NCI-H2196 (cell line): ENCODE data around the gene PRPF38B.
"Not testable (repeated sequence)": the region's sequence is repeated elsewhere in the genome, so short reads cannot be mapped to it uniquely, and the experiment has no call there.

Source experiments
- DNase-seq: peaks from one replicate; lab custom pipeline; 2025; ENCODE audit not compliant: unreplicated experiment; lab: John Stamatoyannopoulos, UW

The PRPF38B gene, protein sequence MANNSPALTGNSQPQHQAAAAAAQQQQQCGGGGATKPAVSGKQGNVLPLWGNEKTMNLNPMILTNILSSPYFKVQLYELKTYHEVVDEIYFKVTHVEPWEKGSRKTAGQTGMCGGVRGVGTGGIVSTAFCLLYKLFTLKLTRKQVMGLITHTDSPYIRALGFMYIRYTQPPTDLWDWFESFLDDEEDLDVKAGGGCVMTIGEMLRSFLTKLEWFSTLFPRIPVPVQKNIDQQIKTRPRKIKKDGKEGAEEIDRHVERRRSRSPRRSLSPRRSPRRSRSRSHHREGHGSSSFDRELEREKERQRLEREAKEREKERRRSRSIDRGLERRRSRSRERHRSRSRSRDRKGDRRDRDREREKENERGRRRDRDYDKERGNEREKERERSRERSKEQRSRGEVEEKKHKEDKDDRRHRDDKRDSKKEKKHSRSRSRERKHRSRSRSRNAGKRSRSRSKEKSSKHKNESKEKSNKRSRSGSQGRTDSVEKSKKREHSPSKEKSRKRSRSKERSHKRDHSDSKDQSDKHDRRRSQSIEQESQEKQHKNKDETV

GRCh38 chr1:108691942-108692723 lies at the start of gene PRPF38B:
Gene PRPF38B, plus strand, starts transcription at chr1:108692310. Its CDS starts 282 bp downstream, at chr1:108692592.
- DNase-seq: peak; percentile 92

DNA sequence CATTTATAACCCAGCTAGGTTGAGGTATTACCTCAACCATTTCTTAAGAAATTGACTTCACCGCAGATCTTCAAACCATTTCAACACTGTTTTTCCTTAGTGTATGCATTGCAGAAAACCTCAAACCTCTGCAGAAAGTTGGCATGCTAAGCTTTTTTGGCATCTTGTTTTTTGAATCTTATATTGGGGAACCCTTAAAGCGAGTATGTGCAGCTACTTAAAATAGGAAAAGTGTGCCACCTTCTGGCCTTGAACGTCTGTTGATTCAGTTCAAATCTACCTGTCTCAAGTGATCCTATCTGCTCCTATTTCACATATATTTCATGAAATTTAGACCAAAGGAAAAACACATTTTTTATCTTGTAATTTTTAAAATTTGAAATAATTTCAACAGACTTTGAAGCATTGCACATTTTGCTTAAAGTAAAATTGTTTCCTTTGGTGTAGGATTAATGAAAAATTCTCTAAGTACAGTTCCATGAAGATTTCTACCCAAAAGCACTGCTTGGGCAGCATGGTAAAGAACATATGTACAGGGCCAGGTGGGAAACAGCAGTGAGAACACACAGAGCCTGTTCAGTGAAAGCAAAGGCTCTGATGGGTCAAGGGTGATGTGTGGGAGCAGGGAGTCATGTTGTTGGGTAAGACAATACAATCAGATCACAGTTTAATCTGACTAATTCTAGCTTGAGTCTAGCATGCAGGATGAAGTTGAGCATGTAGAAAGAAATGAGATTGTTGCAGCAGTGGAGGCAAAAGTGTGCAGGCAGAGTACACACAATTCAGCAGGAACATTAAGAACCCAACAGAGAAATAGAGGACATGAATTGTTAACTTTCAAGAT lies 48.4 kb upstream of the PRPF38B start:
- peak; percentile 63 for DNase-seq

GRCh38 chr1:108644984-108645383 lies 47.1 kb upstream of the PRPF38B start:
- no peak for DNase-seq

DNA sequence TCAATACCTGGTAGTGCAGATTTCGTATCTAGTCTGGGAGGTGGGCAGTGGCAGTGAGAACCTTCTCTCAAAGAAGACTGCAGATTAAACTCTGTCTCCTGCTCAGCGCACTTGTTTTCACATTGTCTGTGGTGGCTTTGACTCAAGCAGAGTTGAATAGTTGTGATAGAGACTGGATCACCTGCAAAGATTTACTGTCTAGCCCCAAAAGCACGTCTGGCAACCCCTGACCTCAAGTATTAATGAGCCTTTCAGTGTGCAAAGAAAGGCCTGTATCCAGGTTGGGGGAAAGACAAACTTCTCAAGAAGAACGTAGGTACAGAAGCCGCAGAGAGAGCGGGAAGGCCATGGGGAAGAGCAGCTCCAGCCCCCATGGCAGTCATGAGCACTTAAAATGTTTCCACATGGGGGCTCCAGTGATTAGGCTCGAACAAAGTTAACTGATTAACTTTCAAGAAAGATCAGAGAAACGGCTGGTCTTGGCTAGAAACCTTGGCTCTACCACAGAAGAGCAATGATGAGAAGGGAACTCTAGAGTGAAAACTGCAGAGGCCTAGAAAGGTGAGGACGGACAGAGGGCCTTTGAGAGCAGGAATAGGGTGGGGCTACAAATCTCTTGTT lies 46.4 kb upstream of the PRPF38B start:
- DNase-seq: no peak

DNA sequence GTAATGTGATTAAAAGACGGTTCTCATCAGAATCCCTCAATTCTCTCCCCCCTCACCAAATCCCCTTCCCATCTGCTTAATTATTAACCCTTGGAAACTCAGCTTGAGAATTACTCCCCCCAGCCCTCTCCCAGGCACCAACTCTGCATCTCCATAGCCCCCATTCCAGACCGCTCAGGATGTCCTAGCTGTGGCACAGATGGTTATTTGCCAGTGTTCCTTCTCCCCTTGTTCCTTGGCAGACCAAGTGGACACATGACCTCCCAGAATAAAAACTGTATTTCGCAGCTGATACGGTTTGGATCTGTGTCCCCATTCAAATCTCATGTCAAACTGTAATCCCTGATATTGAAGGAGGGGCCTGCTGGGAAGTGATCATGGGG lies 45.9 kb upstream of the PRPF38B start:
- DNase-seq: no peak

DNA sequence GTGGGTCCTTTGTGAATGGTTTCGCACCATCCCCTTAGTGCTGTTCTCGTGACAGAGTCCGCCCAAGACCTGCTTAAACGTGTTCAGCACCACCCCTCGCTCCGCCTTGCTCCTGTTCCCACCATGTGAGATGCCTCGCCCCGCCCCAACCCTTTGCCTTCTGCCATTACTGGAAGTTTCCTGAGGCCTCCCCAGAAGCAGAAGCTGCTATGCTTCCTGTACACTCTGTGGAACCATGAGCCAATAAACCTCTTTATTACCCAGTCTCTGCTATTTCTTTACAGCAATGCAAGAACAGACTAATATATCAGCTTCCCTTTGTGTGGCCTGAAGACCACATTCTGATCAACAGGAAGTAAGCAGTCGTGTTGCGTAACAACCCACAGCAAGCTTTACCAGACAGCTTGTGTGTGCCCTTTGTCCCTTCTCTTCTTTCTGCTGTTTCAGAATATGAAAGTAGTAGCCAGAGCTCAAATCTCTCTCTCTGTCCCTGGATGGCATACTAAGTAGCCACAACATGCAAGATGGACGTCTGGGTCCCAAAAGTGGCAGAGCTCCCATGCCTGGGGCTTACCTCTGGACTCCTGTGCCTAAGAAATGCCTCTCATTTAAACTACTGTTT lies 45.4 kb upstream of the PRPF38B start:
- DNase-seq: no peak

DNA sequence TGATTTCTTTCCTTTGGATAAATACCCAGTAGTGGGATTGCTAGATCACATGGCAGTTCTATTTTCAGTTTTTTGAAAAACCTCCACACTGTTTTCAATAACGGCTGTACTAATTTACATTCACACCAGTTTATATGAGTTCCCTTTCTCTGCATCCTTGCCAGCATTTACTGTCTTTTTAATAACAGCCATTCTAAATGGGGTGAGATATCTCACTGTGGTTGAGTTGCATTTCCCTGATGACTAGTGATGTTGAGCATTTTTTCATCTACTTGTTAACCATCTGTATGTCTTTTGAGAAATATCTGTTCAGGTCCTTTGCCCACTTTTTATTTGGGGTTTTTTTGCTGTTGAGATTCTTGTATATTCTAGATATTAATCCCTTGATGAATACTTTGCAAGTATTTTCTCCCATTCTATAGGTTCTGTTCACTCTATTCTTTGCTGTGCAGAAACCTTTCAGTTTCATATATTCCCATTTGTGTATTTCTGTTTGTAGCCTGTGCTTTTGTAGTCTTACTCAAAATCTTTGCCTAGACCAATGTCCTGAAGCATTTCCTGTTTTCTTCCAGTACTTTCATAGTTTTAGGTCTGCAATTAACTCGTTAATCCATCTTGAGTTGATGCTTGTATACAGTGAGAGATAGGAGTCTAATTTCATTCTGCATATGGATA lies 38.5 kb upstream of the PRPF38B start:
- DNase-seq: no peak

DNA sequence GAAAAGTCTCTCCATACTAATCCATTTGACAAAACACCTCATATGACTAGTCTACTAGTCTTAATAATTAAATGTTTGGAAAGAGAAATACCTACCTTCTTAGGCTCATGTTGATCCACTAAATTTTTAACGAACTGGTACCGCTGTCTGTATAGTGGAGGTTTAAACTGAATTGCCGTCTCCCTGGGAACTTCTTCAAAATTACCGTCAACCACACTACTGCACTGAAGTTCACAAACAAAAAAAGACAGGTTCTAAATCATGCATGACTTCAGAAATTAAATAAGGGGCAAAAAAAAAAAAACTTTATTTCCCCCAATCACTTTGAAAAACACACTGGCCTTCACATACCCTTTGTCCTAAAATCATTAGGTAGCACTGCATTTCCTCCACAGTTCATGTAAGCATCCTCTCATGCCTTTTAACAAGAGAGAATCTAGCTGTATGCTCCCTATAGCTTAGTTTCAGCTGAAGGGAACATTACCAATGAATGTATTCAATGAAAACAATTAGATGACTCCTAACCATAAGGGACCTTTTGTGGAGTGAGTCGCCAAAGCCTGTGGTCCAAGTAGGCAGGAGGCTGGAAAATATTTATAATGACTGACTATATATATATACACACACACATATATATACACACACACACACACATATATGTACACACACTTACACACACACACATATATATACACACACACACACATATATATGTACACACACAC lies 34.6 kb upstream of the PRPF38B start:
- no peak for DNase-seq

GRCh38 chr1:108661030-108661609 lies 31.0 kb upstream of the PRPF38B start, which contains the start of gene HENMT1:
Gene HENMT1, minus strand, starts transcription at chr1:108661093. Its CDS starts 1,209 bp downstream, at chr1:108659884.
- DNase-seq: no peak

GRCh38 chr1:108663074-108663473 lies 29.0 kb upstream of the PRPF38B start:
- DNase-seq: no peak

GRCh38 chr1:108664481-108664880 lies 27.6 kb upstream of the PRPF38B start:
- DNase-seq: no peak

DNA sequence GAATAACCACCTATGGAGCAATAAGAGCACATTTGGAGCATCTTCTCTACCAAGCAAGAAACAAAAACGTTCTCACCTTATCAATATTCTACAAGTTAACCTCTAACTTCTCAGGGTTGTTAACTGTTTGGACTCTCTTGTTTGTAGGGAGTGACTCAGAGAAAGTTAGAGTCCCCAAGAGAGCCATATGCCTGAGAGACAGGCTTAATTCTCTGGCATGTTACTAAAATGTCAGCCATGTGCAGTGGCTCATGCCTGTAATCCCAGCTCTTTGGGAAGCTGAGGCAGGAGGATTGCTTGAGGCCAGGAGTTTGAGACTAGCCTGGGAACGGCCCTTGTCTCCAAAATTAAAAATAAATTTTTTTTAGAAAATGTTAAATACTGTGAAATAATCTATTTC lies 27.0 kb upstream of the PRPF38B start:
- DNase-seq: no peak

- no peak for DNase-seq
Observed at GRCh38 chr1:108665771-108666170, 26.3 kb upstream of the PRPF38B start.

DNA sequence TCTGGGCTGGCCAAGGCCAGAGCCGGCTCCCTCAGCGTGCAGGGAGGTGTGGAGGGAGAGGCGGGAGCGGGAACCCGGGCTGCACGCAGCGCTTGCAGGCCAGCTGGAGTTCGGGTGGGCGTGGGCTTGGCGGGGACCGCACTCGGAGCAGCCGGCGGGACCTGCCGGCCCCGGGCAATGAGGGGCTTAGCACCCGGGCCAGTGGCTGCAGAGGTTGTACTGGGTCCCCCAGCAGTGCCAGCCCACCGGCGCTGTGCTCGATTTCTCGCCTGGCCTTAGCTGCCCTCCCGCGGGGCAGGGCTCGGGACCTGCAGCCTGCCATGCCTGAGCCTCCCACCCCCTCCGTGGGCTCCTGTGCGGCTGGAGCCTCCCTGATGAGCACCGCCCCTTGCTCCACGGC lies 24.7 kb upstream of the PRPF38B start:
- not testable (repeated sequence) for DNase-seq

DNA sequence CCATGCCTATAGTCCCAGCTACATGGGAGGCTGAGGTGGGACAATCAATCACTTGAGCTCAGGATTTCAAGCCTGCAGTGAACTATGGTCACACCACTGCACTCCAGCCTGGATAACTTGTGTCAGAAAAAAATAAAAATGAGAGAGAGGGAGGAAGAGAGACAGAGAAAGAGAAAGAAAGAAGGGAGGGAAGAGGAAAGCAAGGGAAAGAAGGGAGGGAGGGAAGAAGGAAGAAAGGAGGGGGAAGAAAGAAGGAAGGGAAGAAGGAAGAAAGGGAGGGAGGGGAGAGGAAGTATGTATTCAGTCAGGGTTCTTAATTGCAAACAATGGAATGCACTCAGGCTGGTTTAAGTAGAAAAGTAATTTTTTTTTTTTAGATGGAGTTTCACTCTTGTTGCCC lies 23.3 kb upstream of the PRPF38B start:
- DNase-seq: no peak

GRCh38 chr1:108669679-108670078 lies 22.4 kb upstream of the PRPF38B start:
- DNase-seq: no peak

GRCh38 chr1:108670131-108670773 lies 21.9 kb upstream of the PRPF38B start:
- no peak for DNase-seq

DNA sequence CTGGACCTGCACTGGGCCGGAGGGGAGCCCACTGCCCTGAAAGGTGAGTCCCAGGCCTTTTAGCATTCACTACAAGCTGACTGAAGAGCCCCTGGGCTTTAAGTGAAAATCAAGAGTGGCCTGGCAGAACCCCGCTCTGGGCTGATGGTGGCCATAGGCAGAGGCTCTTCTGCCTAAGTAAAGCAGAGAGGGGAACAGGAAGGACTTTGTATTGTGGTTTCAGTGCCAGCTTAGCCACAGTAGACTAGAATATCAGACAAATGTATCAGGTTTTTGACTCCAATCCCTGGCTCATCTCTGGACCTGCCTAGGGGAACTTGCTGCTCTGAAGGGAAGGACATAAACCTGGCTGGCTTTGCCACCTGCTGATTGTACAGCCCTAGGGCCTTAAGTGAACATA lies 21.0 kb upstream of the PRPF38B start:
- no peak for DNase-seq
